VCaP (cell line): ENCODE results near the gene TDRD9.
A peak's percentile ranks its signal among the peaks of the same experiment; 100 is the strongest.

Experiments used
- H3K27ac ChIP-seq: fragments of 450-650 bp; 2 replicates; pipeline ENCODE4 v1.5.1; 2017
- TF ChIP-seq, protein P1 (sequence below): fragments of 450-650 bp; conservative IDR thresholded peaks from 2 replicates; pipeline ENCODE4 v1.5.1; 2017; ENCODE audit warnings: mild to moderate bottlenecking, moderate library complexity

The TDRD9 gene

DNA sequence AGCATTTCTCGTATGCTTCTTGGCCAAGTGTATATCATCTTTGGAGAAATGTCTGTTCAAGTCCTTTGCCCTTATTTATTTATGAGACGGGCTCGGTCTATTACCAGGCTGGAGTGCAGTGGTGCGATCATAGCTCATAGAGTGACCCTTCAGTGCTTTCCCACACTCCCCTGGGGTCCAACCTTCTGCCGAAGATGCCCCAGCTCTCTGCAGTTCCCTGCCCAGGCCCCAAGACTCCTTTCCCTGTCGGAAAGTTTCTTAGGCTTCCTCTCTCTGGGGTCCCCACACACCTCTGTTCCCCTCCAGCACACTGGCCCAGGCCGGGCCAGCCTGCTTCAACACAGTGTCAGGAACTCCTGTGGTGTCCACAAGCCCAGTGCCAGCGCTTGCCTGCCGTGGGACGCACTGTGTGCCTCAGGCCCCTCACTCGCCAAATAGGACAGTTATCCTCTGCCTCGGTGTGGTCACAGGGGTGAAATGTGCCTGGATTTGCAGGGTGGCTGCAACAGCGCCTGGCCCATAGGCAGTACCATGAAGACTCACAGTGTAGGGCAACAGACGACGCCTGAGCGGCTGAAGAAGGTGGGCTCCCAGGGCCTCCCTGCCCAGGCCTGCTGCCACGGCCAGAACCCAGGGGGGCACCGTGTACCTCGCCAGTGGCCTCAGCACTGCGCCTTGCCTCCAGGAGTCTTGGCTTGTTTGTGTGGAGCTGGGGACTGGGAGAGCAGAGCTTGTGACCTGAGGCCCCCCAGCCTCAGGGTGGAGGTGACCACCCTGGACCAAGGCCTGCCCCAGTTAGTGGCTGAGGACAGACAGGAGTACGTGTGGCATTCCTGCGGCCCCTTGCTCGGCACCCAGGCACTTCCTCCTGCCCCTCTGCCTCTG, 152.4 kb downstream of the TDRD9 start:
- H3K27ac ChIP-seq: no peak overlapping the region
- TF ChIP-seq, protein P1, sequence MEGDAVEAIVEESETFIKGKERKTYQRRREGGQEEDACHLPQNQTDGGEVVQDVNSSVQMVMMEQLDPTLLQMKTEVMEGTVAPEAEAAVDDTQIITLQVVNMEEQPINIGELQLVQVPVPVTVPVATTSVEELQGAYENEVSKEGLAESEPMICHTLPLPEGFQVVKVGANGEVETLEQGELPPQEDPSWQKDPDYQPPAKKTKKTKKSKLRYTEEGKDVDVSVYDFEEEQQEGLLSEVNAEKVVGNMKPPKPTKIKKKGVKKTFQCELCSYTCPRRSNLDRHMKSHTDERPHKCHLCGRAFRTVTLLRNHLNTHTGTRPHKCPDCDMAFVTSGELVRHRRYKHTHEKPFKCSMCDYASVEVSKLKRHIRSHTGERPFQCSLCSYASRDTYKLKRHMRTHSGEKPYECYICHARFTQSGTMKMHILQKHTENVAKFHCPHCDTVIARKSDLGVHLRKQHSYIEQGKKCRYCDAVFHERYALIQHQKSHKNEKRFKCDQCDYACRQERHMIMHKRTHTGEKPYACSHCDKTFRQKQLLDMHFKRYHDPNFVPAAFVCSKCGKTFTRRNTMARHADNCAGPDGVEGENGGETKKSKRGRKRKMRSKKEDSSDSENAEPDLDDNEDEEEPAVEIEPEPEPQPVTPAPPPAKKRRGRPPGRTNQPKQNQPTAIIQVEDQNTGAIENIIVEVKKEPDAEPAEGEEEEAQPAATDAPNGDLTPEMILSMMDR: no peak

- TF ChIP-seq, protein P1: no peak
- H3K27ac ChIP-seq: no peak overlapping the region
These were observed 153.1 kb downstream of the TDRD9 start for GRCh38 chr14:104081261-104081835.

GRCh38 chr14:104081951-104082464, 153.8 kb downstream of the TDRD9 start:
- TF ChIP-seq, protein P1: no peak
- peak overlapping the region; percentile 57; the same call in 1 of the 2 replicates for H3K27ac ChIP-seq

DNA sequence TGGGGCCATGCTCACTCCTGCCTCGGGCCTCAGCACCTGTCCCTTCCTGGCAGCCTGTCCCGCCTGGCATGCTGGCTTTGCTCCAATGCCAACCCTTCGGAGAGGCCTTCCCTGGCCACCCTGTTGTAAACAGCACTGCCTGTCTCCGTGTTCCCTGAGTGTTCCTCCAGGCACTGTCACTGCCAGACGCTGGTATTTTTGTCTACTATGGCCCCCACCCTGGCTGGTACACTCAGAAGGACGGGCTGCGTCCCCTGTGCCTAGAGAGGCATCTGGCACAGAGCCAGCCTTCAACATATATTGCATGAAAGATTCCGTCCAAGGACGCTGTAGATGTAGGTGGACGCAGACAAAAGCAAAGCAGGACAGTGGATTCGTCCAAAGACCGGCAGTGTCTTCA, 154.6 kb downstream of the TDRD9 start:
- H3K27ac ChIP-seq: peak overlapping the region; percentile 57
- TF ChIP-seq, protein P1: no peak

- no peak overlapping the region for H3K27ac ChIP-seq
- TF ChIP-seq, protein P1: no peak
These were observed 156.2 kb downstream of the TDRD9 start for GRCh38 chr14:104084251-104085002.

DNA sequence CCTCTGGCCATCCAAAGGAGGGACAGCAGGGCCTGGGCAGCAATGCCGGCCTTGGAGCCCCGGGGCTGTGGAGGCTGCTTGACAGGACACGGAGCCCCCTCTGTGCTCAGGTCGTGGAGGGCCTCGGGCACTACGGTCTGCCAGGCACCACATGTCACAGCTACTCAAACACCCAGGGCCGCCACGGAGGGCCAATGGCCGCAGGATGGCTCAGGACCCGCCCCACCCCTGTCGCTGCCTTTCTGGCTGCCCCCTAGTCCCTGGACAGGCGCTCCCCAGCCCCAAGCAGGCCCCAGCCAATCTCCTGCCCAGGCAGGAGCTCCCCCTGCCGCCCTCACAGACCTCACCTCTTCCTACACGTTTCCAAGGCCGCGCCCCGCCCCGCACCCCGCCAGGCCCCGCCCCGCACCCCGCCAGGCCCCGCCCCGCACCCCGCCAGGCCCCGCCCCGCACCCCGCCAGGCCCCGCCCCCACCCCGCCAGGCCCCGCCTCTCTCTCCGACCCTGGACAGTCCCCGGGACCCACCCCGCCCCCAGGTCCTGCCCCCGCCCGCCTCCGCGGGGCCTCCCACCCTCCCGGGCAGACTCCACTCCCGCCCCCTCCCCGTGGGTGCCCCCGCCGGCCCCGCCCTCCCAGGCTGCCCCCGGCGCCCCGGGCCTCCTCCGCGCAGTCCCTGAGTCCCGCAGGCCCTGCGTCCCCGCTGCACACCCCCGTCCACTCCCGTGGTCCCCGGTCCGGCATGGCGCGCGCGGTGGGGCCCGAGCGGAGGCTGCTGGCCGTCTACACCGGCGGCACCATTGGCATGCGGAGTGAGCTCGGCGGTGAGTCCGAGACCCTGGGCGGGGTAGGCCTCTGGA, 157.0 kb downstream of the TDRD9 start, which contains the start of gene ASPG:
Gene ASPG, plus strand, starts transcription at position 669 of the 857 bp plus-strand sequence. Its CDS starts 71 bp downstream, at position 740.
- TF ChIP-seq, protein P1: no peak
- no peak within 1 kb of the TSS for H3K27ac ChIP-seq
